SHP77 (cell line): ENCODE data around the gene ACOD1.
A peak's percentile ranks its signal among the peaks of the same experiment; 100 is the strongest.

ENCODE experiments used
- DNase-seq, 2 experiments: peaks; one replicate each; lab custom pipeline; 2025; lab: John Stamatoyannopoulos, UW

Gene ACOD1

DNA sequence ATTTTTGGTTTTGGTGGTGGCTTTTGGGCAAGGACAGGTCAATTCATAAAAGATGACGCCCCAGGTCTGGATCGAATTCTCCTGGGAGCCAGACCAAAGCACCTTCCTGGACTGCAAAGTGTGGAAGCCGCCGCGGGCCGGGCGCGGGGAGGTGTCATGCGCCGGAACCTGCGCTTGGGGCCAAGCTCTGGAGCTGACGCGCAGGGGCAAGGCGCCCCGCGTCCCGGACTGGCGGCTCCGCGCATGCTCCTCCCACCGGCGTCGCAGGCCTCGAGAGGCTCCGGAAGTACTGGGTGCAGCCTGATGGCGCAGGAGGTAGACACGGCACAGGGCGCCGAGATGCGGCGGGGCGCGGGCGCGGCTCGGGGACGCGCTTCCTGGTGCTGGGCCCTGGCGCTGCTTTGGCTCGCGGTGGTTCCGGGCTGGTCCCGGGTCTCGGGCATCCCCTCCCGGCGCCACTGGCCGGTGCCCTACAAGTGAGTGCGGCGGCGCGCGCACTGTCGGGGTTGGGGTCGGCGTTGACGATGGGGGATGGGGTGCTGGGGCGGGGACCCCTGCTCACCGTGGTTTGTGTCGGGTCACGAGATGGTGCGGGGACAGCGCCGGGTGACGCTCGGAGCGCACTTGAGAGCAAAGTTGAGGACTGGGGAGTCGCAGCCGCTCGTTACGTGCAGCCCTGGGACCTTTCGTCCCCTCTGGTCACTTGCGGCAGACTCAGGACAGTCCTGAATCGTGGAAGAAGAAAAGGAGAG is 43.7 kb downstream of the ACOD1 start, which contains the start of gene CLN5:
TSS of gene CLN5 (plus strand) at position 286 of the 752 bp plus-strand sequence. CDS start at position 304, 18 bp downstream.
- peak; percentile 83 to 85 for DNase-seq

DNA sequence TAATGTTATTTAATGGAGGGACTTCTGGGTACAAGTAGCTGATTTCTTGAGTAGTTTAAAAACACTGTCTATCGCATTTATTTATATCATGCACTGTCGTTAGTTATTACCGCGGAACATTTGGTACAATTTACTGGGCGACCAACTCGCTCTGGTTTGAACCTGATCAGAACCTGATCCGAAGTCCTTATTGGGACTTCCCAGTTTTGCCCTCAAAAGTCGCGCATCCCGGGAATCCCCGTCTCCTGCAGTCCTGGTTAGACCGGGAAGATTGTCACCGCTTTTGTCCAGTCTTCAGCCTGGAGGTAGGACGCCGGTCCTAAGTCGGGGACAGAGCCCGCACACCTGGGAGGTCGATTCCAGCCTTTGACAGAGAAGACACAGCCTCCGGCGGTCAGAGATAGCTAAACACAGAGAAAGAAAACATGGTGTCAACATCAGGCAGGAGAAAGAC is 44.3 kb downstream of the ACOD1 start:
- no peak for DNase-seq

DNA sequence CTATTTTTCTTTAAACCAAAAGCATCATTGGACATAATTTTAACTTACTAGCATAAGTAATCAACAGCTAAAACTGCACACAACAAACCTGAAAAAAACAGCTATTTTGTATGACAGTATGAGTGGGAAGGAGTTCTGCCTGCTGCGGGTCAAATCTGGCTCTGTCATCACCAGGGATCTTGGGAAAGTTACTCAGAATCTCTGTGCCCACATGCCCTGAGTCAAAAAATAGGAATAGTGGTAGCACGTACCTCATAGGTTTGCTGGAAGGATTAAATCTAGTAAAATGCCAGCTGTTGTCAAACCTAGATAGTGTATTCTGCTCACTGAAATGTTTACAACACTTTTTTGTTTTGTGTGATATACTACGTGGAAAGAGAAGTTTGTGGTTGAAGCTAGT is 44.7 kb downstream of the ACOD1 start:
- DNase-seq: no peak

DNA sequence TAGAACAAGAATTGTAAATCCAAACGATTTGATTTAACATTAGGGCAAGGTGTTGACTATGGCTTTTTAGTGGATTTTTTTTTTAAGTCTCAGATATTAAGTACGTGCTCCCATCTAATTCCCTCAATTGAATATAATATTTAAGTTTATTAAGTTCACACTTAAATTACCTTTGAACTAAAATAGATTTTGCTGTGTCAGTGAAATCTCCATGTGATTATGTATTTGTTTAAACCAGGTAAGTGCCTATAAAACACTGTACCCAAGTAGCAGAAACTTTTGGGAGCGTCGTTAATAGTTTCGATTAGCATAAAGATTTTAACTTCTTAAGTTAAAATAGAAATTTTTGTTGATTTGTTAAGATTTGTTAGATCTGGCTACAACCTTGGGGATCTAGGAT is 45.2 kb downstream of the ACOD1 start:
- DNase-seq: no peak

DNA sequence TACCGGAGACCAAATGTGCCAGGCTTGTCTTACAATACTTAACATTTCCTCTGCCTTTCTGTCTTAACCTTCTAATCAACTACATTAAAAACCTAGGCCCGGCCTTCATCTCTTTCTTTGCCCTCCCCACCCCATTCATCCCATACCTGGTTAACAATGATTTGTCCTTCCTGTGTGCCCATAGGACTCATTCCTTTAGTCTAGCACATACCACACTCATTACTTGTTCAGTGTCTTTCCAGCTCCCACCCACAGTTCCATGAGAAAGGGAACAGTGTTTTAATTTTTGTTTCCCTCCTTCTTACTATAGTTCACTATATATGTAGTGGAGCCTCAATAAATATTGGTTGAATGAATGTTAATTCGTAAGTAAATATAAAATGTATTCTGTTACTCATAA is 46.0 kb downstream of the ACOD1 start:
- DNase-seq: no peak

DNA sequence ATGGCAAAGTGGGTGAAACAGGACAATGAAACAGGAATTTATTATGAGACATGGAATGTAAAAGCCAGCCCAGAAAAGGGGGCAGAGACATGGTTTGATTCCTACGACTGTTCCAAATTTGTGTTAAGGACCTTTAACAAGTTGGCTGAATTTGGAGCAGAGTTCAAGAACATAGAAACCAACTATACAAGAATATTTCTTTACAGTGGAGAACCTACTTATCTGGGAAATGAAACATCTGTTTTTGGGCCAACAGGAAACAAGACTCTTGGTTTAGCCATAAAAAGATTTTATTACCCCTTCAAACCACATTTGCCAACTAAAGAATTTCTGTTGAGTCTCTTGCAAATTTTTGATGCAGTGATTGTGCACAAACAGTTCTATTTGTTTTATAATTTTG is 52.2 kb downstream of the ACOD1 start:
- DNase-seq: no peak

DNA sequence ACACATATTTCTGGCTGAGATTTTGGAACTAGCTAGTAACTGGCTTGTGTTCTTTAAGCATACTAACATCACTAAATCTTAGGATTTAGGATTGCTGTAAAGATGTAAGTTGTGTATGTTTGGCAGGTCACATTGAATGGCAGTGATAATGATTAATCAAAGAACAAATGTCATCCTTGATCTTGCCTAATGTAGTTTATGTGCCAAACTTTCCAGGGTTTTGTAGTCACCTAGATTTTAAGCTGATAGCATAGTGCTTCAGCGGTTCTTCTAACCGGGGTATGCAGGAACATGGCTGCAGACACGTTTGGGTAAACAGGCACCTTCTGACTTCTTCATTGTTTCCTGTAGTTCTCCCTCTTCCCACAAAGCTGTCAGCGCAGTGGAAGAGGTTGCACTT is 53.2 kb downstream of the ACOD1 start:
- no peak for DNase-seq

DNA sequence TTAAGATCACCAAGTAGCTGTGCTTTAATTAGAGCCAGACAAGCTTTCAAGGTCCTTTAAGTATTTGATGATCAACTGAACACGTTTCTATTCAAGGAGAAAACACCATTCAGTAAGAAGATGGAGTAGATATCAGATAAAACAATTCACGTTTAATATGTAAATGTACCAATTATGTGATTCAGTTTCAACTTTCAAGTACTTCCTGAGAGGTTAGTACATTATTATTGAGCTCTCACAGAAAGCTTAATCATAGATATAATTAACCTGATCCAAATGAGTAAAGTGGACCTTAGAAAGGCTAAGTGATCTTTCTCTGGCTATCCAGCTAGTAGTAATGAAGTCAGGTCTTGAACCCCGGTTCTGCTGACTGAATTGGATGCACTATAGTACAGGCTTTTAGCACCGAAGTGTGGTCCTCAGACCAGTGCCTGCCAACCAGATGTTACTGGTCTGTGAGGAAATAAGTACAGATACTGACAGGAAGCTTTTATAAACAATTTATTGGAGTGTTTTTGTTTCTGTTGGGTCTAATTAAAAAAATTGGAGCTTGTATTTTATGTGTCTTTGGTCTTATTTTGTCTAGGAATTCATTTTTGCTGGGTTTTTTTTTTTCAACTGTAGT is 53.8 kb downstream of the ACOD1 start:
- no peak for DNase-seq

DNA sequence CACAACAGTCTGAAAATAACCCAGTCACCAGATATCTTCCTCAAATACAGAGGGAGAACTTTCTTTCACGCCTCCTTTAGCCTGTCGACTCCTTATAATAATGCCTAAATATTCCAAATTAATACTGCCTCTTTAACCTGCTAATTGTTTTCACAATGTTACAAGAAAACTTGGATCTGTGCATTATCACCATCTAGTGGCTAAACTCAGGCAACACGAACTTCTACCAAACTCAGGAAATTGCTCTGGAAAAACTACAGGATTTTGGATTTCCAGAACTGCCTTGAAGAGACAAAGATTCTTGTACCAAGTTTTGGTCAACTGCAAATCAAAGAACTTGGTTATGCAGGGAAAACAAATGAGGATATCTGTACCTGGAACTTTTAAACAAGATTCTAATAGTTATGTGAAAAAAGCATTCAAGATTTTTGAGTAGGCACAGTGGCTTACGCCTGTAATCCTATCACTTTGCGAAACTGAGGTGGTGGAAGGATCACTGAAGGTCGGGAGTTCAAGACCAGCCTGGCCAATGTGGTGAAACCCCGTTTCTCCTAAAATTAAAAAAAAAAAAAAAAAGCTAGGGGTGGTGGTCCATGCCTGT is 54.4 kb downstream of the ACOD1 start:
- peak in 1 of 2 experiments; percentile 26 for DNase-seq
